ENCODE measurements around the gene PCF11.

GRCh38 chr11:83159902-83160865 lies 3.3 kb downstream of the PCF11 start:
- TF ChIP-seq CTCF (IDR thresholded peaks at IDR 0.05), result no peak
- no peak for TF ChIP-seq POLR2A (IDR thresholded peaks at IDR 0.05; ENCODE audit: low read length)
